GM20431 (cell line): Measurements from ENCODE around the gene SPATS2.

Source experiments
- in situ Hi-C: fragments of 300-500 bp; cut with MseI, MboI; formaldehyde crosslinking; loops from one replicate; pipeline ENCODE4 v1.15.0; 2020; ENCODE audit warnings: low sequenced_read_pairs; ENCODE audit not compliant: unreplicated experiment

SPATS2 gene

GRCh38 chr12:49335118-49335954 lies 31.9 kb upstream of the SPATS2 start:
- in situ Hi-C loops, result no loop called here

GRCh38 chr12:49335955-49336644 lies 31.2 kb upstream of the SPATS2 start:
- in situ Hi-C loops, result no loop called here

- in situ Hi-C loops, result no loop called here
These were observed 30.3 kb upstream of the SPATS2 start, which contains the start of gene C1QL4 for GRCh38 chr12:49336645-49337584. TSS of gene C1QL4 (minus strand) at chr12:49337188. CDS start at chr12:49336477, 711 bp downstream.

- in situ Hi-C loops, result no loop called here
These were observed 28.3 kb upstream of the SPATS2 start for GRCh38 chr12:49338830-49339463.

GRCh38 chr12:49339464-49339861 lies 27.8 kb upstream of the SPATS2 start:
- in situ Hi-C loops, result no loop called here

- in situ Hi-C loops, result loop anchor here (10.0 kb wide), 1 partner anchor 55 kb away; no protein-coding TSS in a partner anchor
These were observed 27.0 kb upstream of the SPATS2 start for GRCh38 chr12:49340095-49340870.

GRCh38 chr12:49340971-49341776 lies 26.1 kb upstream of the SPATS2 start:
- in situ Hi-C loops, result loop anchor here (10.0 kb wide), 1 partner anchor 56 kb away; no protein-coding TSS in a partner anchor

- in situ Hi-C loops, result loop anchor here (10.0 kb wide), 1 partner anchor 57 kb away; no protein-coding TSS in a partner anchor
These were observed 25.5 kb upstream of the SPATS2 start for GRCh38 chr12:49341777-49342065.

- in situ Hi-C loops, result loop anchor here (10.0 kb wide), 1 partner anchor 57 kb away; no protein-coding TSS in a partner anchor
These were observed 25.0 kb upstream of the SPATS2 start for GRCh38 chr12:49342066-49342913.

GRCh38 chr12:49342914-49343731 lies 24.1 kb upstream of the SPATS2 start:
- in situ Hi-C loops, result loop anchor here (10.0 kb wide), 1 partner anchor 58 kb away; no protein-coding TSS in a partner anchor

GRCh38 chr12:49344486-49345050 lies 22.7 kb upstream of the SPATS2 start:
- in situ Hi-C loops, result loop anchor here (10.0 kb wide), 1 partner anchor 60 kb away; no protein-coding TSS in a partner anchor

GRCh38 chr12:49345051-49345824 lies 22.0 kb upstream of the SPATS2 start:
- in situ Hi-C loops, result loop anchor here (10.0 kb wide), 1 partner anchor 60 kb away; no protein-coding TSS in a partner anchor

- in situ Hi-C loops, result loop anchor here (10.0 kb wide), 1 partner anchor 61 kb away; no protein-coding TSS in a partner anchor
These were observed 21.2 kb upstream of the SPATS2 start for GRCh38 chr12:49345825-49346658.

GRCh38 chr12:49346659-49347310 lies 20.5 kb upstream of the SPATS2 start, which contains the start of gene DNAJC22:
TSS of gene DNAJC22 (plus strand) at chr12:49346888. CDS start at chr12:49348873, 1,985 bp downstream.
- in situ Hi-C loops, result loop anchor here (10.0 kb wide), 1 partner anchor 62 kb away; no protein-coding TSS in a partner anchor
